Endodermal cell (in vitro differentiated cells): ENCODE data around the gene KRTAP4-3. TPM values are rescaled to one million over a fixed set of nuclear protein-coding genes. Genes with fewer than 3 reads are reported as not detected.
"Not testable (repeated sequence)": the region's sequence is repeated elsewhere in the genome, so short reads cannot be mapped to it uniquely, and the experiment has no call there.

Experiments used
- DNase-seq: peaks from one replicate; pipeline ENCODE4 v3.0.0-alpha.2; 2017
- H3K27ac ChIP-seq: 2 replicates; pipeline ENCODE4 v1.5.1; 2013; ENCODE audit warnings: mild to moderate bottlenecking, low read depth, low read length, moderate library complexity
- H3K27me3 ChIP-seq: 2 replicates; pipeline ENCODE4 v1.6.1; 2013; ENCODE audit warnings: mild to moderate bottlenecking, low read length, moderate library complexity; ENCODE audit not compliant: insufficient read depth, control insufficient read depth, poor library complexity, severe bottlenecking
- H3K36me3 ChIP-seq: 2 replicates; pipeline ENCODE4 v1.7.0; 2013; ENCODE audit warnings: mild to moderate bottlenecking, low read length, moderate library complexity; ENCODE audit not compliant: control insufficient read depth, insufficient read depth
- H3K4me1 ChIP-seq: one replicate; pipeline ENCODE4 v1.7.0; 2013; ENCODE audit warnings: low read length; ENCODE audit not compliant: control insufficient read depth, insufficient read depth
- H3K4me3 ChIP-seq: 2 replicates; pipeline ENCODE4 v1.5.1; 2013; ENCODE audit warnings: mild to moderate bottlenecking, low read length, moderate library complexity
- H3K9ac ChIP-seq: 2 replicates; pipeline ENCODE4 v1.6.1; 2013; ENCODE audit warnings: mild to moderate bottlenecking, low read length, moderate library complexity; ENCODE audit not compliant: poor library complexity, severe bottlenecking; ENCODE audit errors: extremely low read depth
- H3K9me3 ChIP-seq: 2 replicates; pipeline ENCODE4 v1.6.1; 2013; ENCODE audit warnings: mild to moderate bottlenecking, low read length, moderate library complexity; ENCODE audit not compliant: control insufficient read depth
- H3K27ac Mint-ChIP-seq: 2 replicates; pipeline ENCODE4 v1.8.0; 2020; ENCODE audit warnings: mixed read lengths
- H3K27me3 Mint-ChIP-seq: 2 replicates; pipeline ENCODE4 v1.8.0; 2021; ENCODE audit warnings: mild to moderate bottlenecking, mixed read lengths; ENCODE audit not compliant: insufficient read depth
- H3K36me3 Mint-ChIP-seq: 2 replicates; pipeline ENCODE4 v1.8.0; 2020; ENCODE audit warnings: low read depth, mixed read lengths
- H3K4me1 Mint-ChIP-seq: 2 replicates; pipeline ENCODE4 v1.8.0; 2020; ENCODE audit warnings: mixed read lengths
- H3K4me3 Mint-ChIP-seq: 2 replicates; pipeline ENCODE4 v1.8.0; 2020; ENCODE audit warnings: mild to moderate bottlenecking, moderate library complexity, mixed read lengths
- H3K9me3 Mint-ChIP-seq: 2 replicates; pipeline ENCODE4 v1.8.0; 2020; ENCODE audit warnings: mild to moderate bottlenecking, mixed read lengths
- CTCF ChIP-seq: fragments of 200-600 bp; sonication (generic); conservative IDR thresholded peaks from 2 replicates; pipeline ENCODE4 v1.5.0; 2021; ENCODE audit warnings: antibody characterized with exemption, mild to moderate bottlenecking
- whole genome bisulfite sequencing, 2 experiments: methylation state at CpG; one replicate each; pipeline versions ENCODE4 v1.1.5 to v1.1.7; 2013; ENCODE audit warnings: missing lambda C conversion rate in 2 of 2, mixed read lengths in 1 of 2; ENCODE audit not compliant: insufficient coverage in 1 of 2, insufficient read length in 1 of 2; 5-methylcytosine and 5-hydroxymethylcytosine counted together
- total RNA-seq, 2 donors: library from RNA; stranded (reverse); fragmentation: NEBNext Ultra II Directional in 1 of 2; extraction: Animal tissue kit (Norgen Biotek cat#: 25700) in 1 of 2; gene quantifications; 2 replicates in 1 of 2; 3 replicates in 1 of 2; pipeline ENCODE4 v1.2.1, GENCODE V29; 2021

Gene KRTAP4-3
- total RNA-seq, 2 donors from 2014 or later: not detected

GRCh38 chr17:41167561-41167960, 460 bp downstream of the KRTAP4-3 start:
- peak overlapping the region; percentile 24 for H3K27ac ChIP-seq
- no peak for DNase-seq
- Mint-ChIP-seq H3K27me3 (peaks cover 4% of the 10 kb centered on the region), H3K4me1 (no peaks in the 10 kb centered on the region), H3K9me3 (no peaks in the 10 kb centered on the region), H3K36me3 (no peaks in the 10 kb centered on the region), H3K27ac (no peak overlapping the region), H3K4me3 (no peak overlapping the region)
- H3K27me3 ChIP-seq: no peaks in the 10 kb centered on the region
- 85 to 90% methylated on average over 5 to 7 of the region's 7 CpGs for WGBS, 2 experiments
- H3K9me3 ChIP-seq: no peaks in the 10 kb centered on the region
- H3K4me3 ChIP-seq: no peak overlapping the region
- H3K9ac ChIP-seq: no peak overlapping the region
- no peak for TF ChIP-seq CTCF
- no peaks in the 10 kb centered on the region for H3K4me1 ChIP-seq
- no peaks in the 10 kb centered on the region for H3K36me3 ChIP-seq

GRCh38 chr17:41163828-41164227, 4.2 kb downstream of the KRTAP4-3 start:
- Histone ChIP-seq H3K27me3 (no peaks in the 10 kb centered on the region), H3K36me3 (no peaks in the 10 kb centered on the region), H3K9ac (no peak overlapping the region), H3K4me3 (no peak overlapping the region), H3K9me3 (no peaks in the 10 kb centered on the region), H3K27ac (no peak overlapping the region), H3K4me1 (no peaks in the 10 kb centered on the region)
- Mint-ChIP-seq H3K27ac (no peak overlapping the region), H3K4me1 (peaks cover 4% of the 10 kb centered on the region), H3K36me3 (no peaks in the 10 kb centered on the region), H3K9me3 (no peaks in the 10 kb centered on the region), H3K4me3 (no peak overlapping the region), H3K27me3 (peaks cover 4% of the 10 kb centered on the region)
- WGBS, 2 experiments: 89 to 91% methylated on average over 4 to 6 of the region's 7 CpGs
- no peak for DNase-seq
- TF ChIP-seq CTCF: no peak

- Histone ChIP-seq H3K4me3 (no peak within 1 kb of the TSS), H3K36me3 (no peaks in the 10 kb centered on the region), H3K27ac (no peak within 1 kb of the TSS), H3K27me3 (no peaks in the 10 kb centered on the region), H3K9ac (no peak within 1 kb of the TSS), H3K9me3 (no peaks in the 10 kb centered on the region), H3K4me1 (no peaks in the 10 kb centered on the region)
- TF ChIP-seq CTCF: no peak
- H3K36me3 Mint-ChIP-seq: no peaks in the 10 kb centered on the region
- peaks cover 4% of the 10 kb centered on the region for H3K4me1 Mint-ChIP-seq
- no peaks in the 10 kb centered on the region for H3K9me3 Mint-ChIP-seq
- no peak for DNase-seq
- H3K27ac Mint-ChIP-seq: no peak within 1 kb of the TSS
- 75 to 94% methylated on average over 1 of the region's 1 CpG for WGBS, 2 experiments
- peaks cover 2% of the 10 kb centered on the region for H3K27me3 Mint-ChIP-seq
- H3K4me3 Mint-ChIP-seq: no peak within 1 kb of the TSS
These were observed 7.4 kb downstream of the KRTAP4-3 start, which contains the start of gene KRTAP4-4 for GRCh38 chr17:41160648-41161047. KRTAP4-4 (minus strand) TSS chr17:41160748; CDS start chr17:41160691, 57 bp downstream.

- H3K4me3 Mint-ChIP-seq: not testable (repeated sequence)
These were observed 7.8 kb downstream of the KRTAP4-3 start for GRCh38 chr17:41160190-41160589.

More at GRCh38 chr17:41160190-41160589, 7.8 kb downstream of the KRTAP4-3 start:
- H3K36me3 Mint-ChIP-seq, H3K9me3 Mint-ChIP-seq, H3K9ac ChIP-seq, H3K27ac ChIP-seq, H3K4me3 ChIP-seq, H3K27me3 Mint-ChIP-seq, H3K27ac Mint-ChIP-seq, H3K27me3 ChIP-seq, H3K36me3 ChIP-seq, H3K4me1 ChIP-seq, H3K9me3 ChIP-seq, H3K4me1 Mint-ChIP-seq, DNase-seq: not testable (repeated sequence)
- WGBS, 2 experiments: 88% methylated on average over 3 of the region's 3 CpGs; no CpG with 5 or more reads in 1 of the 2 experiments
